Activated CD4-positive, alpha-beta T cell treated with anti-CD3 and anti-CD28 coated beads, Interleukin-2, amount 50 U/mL, for 24 hours (primary cell): ENCODE data around the gene PHLDA3.
A peak's percentile ranks its signal among the peaks of the same experiment; 100 is the strongest.

Source experiments
- DNase-seq, 2 donors: peaks; one replicate each; pipeline ENCODE4 v3.0.0-alpha.2; 2020; ENCODE audit warnings: low read depth in 1 of 2, low spot score in 1 of 2

Gene PHLDA3

DNA sequence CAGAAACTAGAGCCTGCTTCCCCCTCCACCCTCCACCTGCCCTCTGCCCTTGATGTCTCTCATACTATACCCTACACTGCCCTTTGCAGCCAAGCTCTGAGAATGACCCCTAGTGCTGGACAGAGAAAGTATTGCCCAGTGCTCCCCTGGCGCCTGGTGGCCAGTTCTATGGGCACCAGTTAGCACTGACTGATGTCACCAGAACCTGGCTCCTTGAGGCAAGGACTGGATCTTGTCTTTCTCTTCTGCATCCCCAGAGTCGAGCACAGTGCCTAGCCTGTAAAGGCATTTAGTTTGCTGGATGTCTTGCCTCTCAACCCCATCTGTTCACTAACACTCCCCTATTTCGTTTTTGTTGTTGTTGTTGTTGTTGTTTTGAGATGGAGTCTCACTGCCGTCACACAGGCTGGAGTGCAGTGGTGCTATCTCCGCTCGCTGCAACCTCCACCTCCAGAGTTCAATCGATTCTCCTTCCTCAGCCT lies 5.9 kb downstream of the PHLDA3 start:
- DNase-seq: no peak

DNA sequence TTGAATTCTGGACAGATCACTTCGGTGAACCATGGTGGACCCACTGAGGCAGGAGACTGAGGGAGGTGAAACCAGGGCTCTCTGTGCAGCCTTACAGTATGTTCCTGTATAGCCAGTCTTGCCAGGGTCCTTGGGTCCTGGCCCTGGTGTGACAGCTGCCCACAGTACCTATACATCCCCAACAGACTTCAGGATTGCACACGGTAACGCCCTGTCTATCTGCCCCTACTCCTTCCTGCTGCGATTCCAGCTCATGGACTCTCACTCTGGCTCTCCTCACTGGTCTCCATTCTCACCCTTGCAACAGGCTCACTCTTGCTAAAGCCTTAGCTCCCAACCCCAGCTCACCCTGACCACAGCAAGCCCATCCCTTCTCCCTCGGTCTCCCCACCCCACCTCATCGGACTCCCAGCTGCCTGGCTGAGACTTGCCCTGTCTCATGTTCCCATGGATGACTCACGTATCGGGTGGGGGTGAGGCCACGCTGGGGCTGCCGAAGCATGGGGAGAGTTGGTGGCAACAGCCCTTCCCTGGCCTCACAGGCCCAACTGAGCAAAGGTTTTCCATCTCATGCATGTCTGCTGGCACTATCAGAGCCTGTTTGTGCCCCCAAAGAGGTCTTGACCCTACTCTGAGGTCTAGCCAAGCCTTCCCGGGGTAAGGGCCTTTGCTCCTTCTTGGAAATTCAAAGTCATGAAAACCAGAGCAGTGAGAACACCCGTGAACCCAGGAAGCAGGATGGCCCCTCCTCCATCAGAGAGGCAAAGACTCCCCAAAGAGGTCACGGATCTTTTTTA lies 7.1 kb downstream of the PHLDA3 start:
- no peak for DNase-seq

GRCh38 chr1:201460814-201461644 lies 8.0 kb downstream of the PHLDA3 start:
- DNase-seq: no peak

- DNase-seq: no peak
Measured at GRCh38 chr1:201459775-201460174, 9.2 kb downstream of the PHLDA3 start.

GRCh38 chr1:201459052-201459451 lies 9.9 kb downstream of the PHLDA3 start:
- no peak for DNase-seq

DNA sequence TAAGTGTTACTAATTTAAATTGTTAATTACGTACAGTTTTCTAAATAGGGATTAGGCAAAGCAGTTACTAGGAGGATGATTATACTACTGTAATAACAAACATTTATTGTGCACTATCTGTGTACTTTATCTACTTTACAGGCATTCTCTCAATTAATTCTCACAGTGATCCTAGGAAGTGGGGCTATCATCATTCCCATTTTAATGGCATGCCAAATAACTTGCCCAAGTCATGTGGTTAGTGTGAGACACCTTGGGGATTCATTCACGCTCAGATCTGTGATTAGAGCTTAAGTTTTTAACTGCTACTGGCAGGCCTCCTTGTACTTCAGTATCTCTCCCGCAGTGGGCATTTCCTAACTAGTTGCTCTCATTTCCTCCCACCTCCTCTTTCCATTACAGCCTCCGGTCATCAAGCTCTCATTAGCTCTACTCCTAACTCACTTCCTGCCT lies 11.5 kb downstream of the PHLDA3 start:
- DNase-seq: no peak

DNA sequence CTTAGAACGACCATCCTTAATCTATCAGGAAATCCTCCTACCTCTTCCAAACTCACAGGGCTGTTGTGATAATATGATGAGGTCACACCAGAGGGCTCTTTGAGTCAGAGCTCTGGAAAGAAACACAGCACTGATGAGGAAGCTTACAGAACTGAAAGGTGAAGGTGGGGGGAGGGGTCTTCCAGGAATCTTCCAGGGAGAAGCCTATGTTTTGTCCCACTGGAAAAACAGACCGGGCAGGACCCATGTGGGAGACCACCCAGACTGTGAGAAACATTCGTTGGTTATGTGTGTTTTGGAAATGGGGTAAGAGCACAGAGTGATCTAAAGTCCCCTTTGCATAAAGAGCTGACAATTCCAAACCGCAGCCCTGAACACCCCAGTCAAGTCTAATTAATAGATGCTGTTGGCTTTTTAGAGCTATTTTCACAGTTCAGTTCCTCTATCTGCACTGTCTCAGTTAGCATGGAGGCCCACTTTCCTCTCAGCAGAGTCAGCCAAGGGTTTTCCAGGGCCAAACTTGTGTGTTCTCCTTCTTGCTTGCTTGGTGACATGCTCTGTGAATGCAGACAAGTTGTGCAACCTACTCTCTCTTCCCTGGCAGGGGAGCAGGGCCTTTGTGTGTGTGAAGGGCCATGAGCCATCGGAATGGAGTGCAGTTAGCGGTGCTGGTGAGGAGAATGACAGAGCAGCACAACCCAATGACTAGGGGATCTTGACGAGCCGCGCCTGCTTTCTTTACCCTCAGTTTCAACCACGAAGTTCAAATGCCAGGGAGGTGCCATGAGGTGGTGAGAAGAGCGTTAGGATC lies 12.3 kb downstream of the PHLDA3 start:
- no peak for DNase-seq

GRCh38 chr1:201455098-201455497 lies 13.9 kb downstream of the PHLDA3 start:
- no peak for DNase-seq

DNA sequence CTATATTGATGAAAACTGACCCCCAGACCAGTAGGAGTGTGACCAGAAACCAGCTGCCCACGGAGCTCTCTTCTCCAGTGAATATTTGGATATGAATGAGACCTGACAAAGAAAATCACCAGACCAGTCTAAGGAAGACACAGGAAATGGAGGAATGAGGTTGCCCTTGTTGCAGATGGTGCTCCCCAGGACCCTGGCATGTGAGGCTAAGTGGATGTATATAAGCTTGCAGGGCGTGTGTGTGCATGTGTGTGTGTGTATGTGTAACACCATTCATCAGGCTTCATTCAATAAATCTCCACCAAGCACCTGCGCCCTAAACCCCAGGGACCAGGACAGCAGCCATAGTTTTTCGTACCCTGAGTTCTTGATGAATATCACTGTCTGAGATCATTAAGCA lies 14.4 kb downstream of the PHLDA3 start:
- no peak for DNase-seq

DNA sequence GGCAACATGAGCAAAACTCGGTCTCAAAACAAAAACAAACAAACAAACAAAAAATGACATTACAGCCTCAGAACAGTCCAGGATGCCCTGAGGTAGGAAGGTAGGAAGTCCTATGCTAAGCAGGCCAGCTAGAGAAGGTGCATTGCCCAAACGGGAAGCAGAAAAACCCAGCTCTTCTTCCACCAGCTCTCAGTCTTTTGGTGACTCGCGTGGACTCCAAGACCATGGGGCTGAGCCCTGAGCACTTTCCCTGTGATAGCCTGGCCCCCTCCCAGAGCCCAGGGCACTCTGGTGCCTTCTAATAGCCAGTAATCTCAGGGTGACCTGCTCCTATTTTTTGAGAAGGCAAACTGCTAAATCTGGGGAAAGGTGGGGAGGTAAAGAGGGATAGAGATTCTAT lies 16.1 kb downstream of the PHLDA3 start:
- DNase-seq: no peak

GRCh38 chr1:201450721-201451291 lies 18.2 kb downstream of the PHLDA3 start:
- DNase-seq: no peak

- DNase-seq: no peak
Measured at GRCh38 chr1:201448990-201449389, 20.0 kb downstream of the PHLDA3 start.

DNA sequence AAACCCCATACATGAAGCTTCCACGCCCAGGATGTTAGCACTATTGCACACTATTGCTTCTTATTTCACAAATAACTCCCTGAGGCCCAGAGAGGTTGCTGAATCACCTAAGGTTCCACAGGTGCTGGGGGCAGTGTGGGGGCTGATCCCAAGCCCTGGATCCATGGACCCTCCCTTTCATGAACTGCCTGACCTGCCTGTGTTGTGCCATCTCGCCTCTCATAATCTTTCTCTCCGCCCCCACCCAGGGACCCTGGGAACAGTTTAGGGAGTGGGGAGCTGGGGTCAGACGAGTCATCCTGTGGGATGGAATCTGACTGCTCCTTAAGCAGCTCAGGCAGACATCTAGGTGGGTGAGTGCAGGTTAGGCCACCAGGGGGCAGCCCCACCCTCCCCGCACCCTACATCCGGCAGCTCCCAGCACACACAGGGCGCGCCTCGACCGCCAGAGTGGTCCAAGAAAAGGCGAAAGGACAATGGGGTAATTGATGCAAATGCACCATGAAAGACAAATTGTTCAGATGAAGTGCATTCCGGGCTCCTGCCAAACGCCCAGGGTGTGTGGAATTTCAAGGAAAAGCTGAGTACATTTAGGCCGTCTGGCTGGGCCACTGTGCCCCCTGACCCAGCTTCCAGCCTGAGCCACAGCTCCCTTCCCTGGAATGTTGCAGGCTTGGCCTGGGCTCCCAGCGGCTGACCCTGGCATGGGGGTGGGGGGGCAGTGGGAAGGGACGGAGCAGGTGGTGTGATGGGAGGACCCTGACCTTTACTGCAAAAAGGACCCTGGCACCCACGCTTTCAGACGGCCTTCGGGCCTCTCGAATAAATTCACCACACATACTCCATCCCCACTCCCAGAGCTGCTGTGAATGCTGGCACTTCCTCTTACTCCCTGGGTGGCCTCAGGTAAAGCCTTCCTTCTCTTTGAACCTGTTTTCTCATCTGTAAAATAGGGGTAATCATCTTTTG lies 20.8 kb downstream of the PHLDA3 start:
- DNase-seq: peak; percentile 29 to 45

DNA sequence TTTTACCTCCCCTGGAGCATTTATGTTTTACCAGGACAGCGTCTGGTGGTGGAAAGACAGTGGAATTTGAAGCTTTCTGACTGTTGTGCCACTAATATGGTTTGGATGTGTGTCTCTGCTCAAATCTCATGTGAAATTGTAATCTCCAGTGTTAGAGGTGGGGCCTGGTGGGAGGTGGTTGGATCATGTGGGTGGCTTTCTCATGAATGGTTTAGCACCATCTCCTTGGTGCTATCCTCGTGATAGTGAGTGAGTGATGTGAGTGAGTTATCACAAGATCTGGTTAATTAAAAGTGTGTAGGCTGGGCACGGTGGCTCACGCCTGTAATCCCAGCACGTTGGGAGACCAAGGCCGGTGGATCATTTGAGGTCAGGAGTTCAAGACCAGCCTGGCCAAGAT lies 23.7 kb downstream of the PHLDA3 start:
- no peak for DNase-seq

DNA sequence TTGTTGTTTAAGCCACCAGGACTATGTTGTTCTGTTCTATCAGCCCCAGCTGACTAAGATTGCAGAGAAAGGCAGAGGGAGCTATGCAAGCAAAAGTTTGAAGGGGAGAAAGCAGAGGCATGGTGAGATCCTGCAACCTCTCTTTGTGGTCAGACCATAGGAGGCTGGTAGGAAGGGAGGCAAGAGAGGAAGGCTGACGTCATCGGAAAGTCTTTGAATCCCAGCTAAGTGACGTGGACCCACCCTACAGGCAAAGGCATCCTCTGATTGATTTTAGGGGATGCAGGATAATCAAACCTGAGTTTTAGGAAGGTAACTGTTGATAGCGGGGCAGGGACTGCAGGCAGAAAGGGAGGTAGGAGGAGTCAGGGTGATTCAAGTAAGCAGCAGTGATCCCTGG lies 24.2 kb downstream of the PHLDA3 start:
- DNase-seq: no peak

GRCh38 chr1:201443747-201444146 lies 25.2 kb downstream of the PHLDA3 start:
- no peak for DNase-seq

DNA sequence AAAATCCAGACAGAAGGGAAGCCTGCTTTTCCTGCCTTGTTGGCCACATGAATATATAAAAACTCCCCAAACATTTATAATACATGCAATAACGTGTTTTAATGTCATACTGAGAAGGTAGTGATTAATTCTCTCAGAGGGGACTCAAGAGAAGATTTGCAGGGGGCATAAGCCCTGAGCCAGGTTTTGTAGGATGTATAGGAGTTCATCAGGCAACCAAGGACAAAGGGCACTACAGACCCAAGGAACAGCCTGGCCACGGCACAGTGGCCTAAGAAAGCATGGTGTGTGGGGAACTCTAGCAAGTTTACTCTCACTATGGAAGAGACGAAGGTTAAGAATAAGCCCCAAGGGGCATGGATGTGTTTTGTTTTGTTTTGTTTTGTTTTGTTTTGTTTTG lies 32.0 kb downstream of the PHLDA3 start:
- DNase-seq: no peak

GRCh38 chr1:201436393-201436792 lies 32.6 kb downstream of the PHLDA3 start:
- no peak for DNase-seq

- DNase-seq: no peak
Measured at GRCh38 chr1:201434266-201434665, 34.7 kb downstream of the PHLDA3 start.

DNA sequence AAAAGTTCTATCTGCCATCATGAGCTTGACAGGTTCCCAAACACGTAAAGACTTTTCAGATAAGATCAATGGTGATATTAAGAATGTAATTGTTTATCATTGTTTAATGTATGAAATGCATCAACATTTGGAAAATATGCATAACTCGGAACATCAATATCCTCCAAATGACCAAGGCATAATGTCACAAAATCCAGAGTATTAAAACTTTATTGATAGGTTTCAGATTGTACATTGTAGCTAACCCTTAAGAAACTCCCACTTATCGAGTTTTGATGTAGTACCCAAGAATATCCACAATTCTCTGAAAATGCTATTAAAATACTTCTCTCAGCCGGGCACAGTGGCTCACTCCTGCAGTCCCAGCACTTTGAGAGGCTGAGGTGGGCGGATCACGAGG lies 35.4 kb downstream of the PHLDA3 start:
- DNase-seq: no peak
